ENCODE results near the gene ARHGAP27. TPM values are rescaled to one million over a fixed set of nuclear protein-coding genes. Genes with fewer than 3 reads are reported as not detected.
A peak's percentile ranks its signal among the peaks of the same experiment; 100 is the strongest.

The ARHGAP27 gene
- total and polyA plus RNA-seq, 9 of the 15 experiments (the other 6 are each of a cell fraction or from before 2014, with no cell fraction given): 0.04 to 4.6 (median 2.1) TPM

- peak; percentile 86; the same call in 1 of the 2 replicates for TF ChIP-seq XRCC5 (IDR thresholded peaks at IDR 0.05; ENCODE audit: low read depth, low read length)
- TF ChIP-seq MYNN (IDR thresholded peaks at IDR 0.05): peak; percentile 61
- TF ChIP-seq MYNN (CRISPR knock-in tag; IDR thresholded peaks at IDR 0.05): no peak
- TF ChIP-seq ZNF589 (CRISPR knock-in tag; IDR thresholded peaks at IDR 0.05; ENCODE audit: low read depth): no peak
- TF ChIP-seq NBN (IDR thresholded peaks at IDR 0.05; ENCODE audit: low read depth): peak; percentile 66; the same call in 1 of the 2 replicates
- TF ChIP-seq MTA3 (IDR thresholded peaks at IDR 0.05; ENCODE audit: borderline replicate concordance): 0 out of 2 replicates have a peak, but pooled peaks have one; percentile 28
- 0 out of 4 replicates have a peak, but pooled peaks of 1 of the 2 experiments have one; percentile 10 for TF ChIP-seq TRIM24 (IDR thresholded peaks at IDR 0.05)
- peak; percentile 28; the same call in 1 of the 2 replicates for TF ChIP-seq ATF7 (IDR thresholded peaks at IDR 0.05)
- no peak for TF ChIP-seq ZFPM2 (CRISPR knock-in tag; IDR thresholded peaks at IDR 0.05)
- TF ChIP-seq, protein P1, sequence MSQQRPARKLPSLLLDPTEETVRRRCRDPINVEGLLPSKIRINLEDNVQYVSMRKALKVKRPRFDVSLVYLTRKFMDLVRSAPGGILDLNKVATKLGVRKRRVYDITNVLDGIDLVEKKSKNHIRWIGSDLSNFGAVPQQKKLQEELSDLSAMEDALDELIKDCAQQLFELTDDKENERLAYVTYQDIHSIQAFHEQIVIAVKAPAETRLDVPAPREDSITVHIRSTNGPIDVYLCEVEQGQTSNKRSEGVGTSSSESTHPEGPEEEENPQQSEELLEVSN (IDR thresholded peaks at IDR 0.05; ENCODE audit: borderline replicate concordance in 1 of 2, extremely low read depth in 1 of 2, insufficient read depth in 1 of 2, insufficient read length in 1 of 2, low read depth in 1 of 2, low read length in 1 of 2, poor library complexity in 1 of 2, severe bottlenecking in 1 of 2): peak; percentile 86 to 94
- TF ChIP-seq XRCC3 (IDR thresholded peaks at IDR 0.05): no peak
- TF ChIP-seq, protein P2, sequence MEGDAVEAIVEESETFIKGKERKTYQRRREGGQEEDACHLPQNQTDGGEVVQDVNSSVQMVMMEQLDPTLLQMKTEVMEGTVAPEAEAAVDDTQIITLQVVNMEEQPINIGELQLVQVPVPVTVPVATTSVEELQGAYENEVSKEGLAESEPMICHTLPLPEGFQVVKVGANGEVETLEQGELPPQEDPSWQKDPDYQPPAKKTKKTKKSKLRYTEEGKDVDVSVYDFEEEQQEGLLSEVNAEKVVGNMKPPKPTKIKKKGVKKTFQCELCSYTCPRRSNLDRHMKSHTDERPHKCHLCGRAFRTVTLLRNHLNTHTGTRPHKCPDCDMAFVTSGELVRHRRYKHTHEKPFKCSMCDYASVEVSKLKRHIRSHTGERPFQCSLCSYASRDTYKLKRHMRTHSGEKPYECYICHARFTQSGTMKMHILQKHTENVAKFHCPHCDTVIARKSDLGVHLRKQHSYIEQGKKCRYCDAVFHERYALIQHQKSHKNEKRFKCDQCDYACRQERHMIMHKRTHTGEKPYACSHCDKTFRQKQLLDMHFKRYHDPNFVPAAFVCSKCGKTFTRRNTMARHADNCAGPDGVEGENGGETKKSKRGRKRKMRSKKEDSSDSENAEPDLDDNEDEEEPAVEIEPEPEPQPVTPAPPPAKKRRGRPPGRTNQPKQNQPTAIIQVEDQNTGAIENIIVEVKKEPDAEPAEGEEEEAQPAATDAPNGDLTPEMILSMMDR (IDR thresholded peaks at IDR 0.05 in 2 of 3, conservative IDR thresholded peaks at IDR 0.05 in 1 of 3; ENCODE audit: insufficient read depth in 2 of 3, low read depth in 1 of 3, low read length in 3 of 3): peak; percentile 96 to 99 (median 98)
- TF ChIP-seq MAFF (IDR thresholded peaks at IDR 0.05; ENCODE audit: low read length): peak; percentile 22; the same call in 1 of the 2 replicates
- no peak for TF ChIP-seq BCL6 (CRISPR knock-in tag; IDR thresholded peaks at IDR 0.05)
- peak; percentile 57; the same call in 1 of the 2 replicates for TF ChIP-seq NFIC (IDR thresholded peaks at IDR 0.05)
- peak; percentile 43 to 54; a peak in 2 of 4 replicates for TF ChIP-seq MAZ (CRISPR knock-in tag; conservative IDR thresholded peaks at IDR 0.05 in 1 of 2, IDR thresholded peaks at IDR 0.05 in 1 of 2)
- TF ChIP-seq E2F1 (CRISPR knock-in tag; IDR thresholded peaks at IDR 0.05): 0 out of 2 replicates have a peak, but pooled peaks have one; percentile 45
- no peak for TF ChIP-seq ILF3 (IDR thresholded peaks at IDR 0.05; ENCODE audit: borderline replicate concordance)
- TF ChIP-seq JUND (IDR thresholded peaks at IDR 0.05; ENCODE audit: borderline replicate concordance, low read depth, low read length): peak; percentile 56; the same call in 1 of the 2 replicates
- no peak; the same call in 2 of the 3 replicates for TF ChIP-seq JUND (tag; IDR thresholded peaks at IDR 0.05; ENCODE audit: borderline replicate concordance, low read depth, low read length)
- peak in 1 of 2 experiments; percentile 55; a peak in 2 of 4 replicates for TF ChIP-seq RCOR1 (IDR thresholded peaks at IDR 0.05; ENCODE audit: borderline replicate concordance in 1 of 2, low read depth in 2 of 2, low read length in 2 of 2)
- no peak for TF ChIP-seq ZNF511 (CRISPR knock-in tag; IDR thresholded peaks at IDR 0.05)
Measured at GRCh38 chr17:45385331-45385997, 47.2 kb downstream of the ARHGAP27 start (continued).
